Left cardiac atrium (tissue), 4 donors: Measurements from ENCODE around the gene ETV6. TPM values are rescaled to one million over a fixed set of nuclear protein-coding genes. Genes with fewer than 3 reads are reported as not detected.
A peak's percentile ranks its signal among the peaks of the same experiment; 100 is the strongest.

ENCODE experiments used
- ATAC-seq, 2 donors: fragments of 200-7000 bp; cut with Tn5 transposase; one replicate each; pipeline ENCODE4 v1.9.1; 2020; ENCODE audit warnings: mild to moderate bottlenecking in 2 of 2, moderate library complexity in 2 of 2
- DNase-seq: peaks from one replicate; pipeline ENCODE4 v3.0.0-alpha.2; 2020
- intact Hi-C, 2 donors: fragments of 100-400 bp; cut with DNase I; formaldehyde crosslinking; loops; one replicate each; pipeline versions ENCODE4 v1.14.1 to v1.15.1; 2022 to 2023
- total RNA-seq, 2 donors: library from RNA; stranded (reverse); fragmentation: NEBNext Ultra II Directional; extraction: Animal tissue kit (Norgen Biotek cat#: 25700); gene quantifications; one replicate each; pipeline ENCODE4 v1.2.1, GENCODE V29; 2021
- donor health status: DM: no; HTN: yes; CAD: no.
- donor health status: DM: no; HTN: yes; CAD: no; lungs with severe emphysema.
- donor health status: DM: yes; HTN: yes; CAD: no.
- donor health status: Dilated cardiomyopathy.

Gene ETV6
- total RNA-seq, 2 donors from 2014 or later, result 12.1 to 20.2 TPM

- intact Hi-C loops, result no loop called here
- DNase-seq, result peak; percentile 24
- ATAC-seq, result peak; percentile 12 to 49
Measured at GRCh38 chr12:11773889-11774677, 124.6 kb downstream of the ETV6 start.

GRCh38 chr12:11774821-11775220 lies 125.3 kb downstream of the ETV6 start:
- ATAC-seq (no peak), DNase-seq (no peak)
- intact Hi-C loops, result no loop called here

DNA sequence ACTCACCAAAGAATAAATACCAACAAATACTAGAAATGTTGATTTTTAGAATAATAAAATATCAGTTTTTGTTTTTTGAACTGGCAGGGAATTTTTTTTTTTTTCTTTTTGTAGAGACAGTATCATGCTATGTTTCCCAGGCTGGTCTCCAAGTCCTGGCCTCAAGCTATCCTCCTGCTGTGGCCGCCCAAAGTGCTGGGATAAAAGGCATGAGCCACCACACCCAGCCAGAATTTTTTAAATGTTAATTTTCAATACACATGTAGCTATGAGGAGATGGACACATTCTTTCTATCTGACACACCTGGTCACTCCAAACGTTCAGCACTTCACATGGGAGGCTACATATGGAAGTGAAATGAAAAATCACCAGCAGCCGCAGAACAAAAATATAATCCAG lies 126.8 kb downstream of the ETV6 start:
- intact Hi-C loops, result no loop called here
- no peak for ATAC-seq
- no peak for DNase-seq

DNA sequence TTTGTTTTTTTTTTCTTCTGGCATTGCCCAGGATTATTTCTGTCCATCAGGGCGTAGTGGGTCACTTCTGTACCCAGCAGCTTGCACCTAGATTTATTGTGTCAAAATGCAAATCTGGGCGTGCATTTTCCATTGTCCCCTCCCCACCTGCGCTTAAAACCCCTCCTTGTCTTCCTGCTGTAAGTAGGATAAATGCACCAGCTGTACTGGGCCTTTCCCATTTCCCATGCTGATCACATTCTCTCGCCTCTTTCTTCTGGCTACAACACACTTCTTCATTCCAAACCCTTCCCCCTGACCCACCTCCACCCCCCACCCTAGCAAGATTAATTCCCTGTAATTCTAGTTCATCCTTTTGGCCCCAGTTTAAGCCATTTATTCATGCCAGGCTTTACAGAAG lies 128.0 kb downstream of the ETV6 start:
- intact Hi-C loops, result no loop called here
- ATAC-seq, result no peak
- DNase-seq, result no peak

- ATAC-seq, result no peak
- no peak for DNase-seq
- intact Hi-C loops, result no loop called here
Measured at GRCh38 chr12:11777962-11778361, 128.5 kb downstream of the ETV6 start.

- DNase-seq, result no peak
- ATAC-seq, result peak in 1 of 2 donors; percentile 47
- intact Hi-C loops, result no loop called here
Measured at GRCh38 chr12:11778713-11779685, 129.5 kb downstream of the ETV6 start.

- DNase-seq (no peak), ATAC-seq (peak; percentile 35 to 52)
- intact Hi-C loops, result no loop called here
Measured at GRCh38 chr12:11780521-11781101, 131.1 kb downstream of the ETV6 start.

GRCh38 chr12:11782914-11783420 lies 133.5 kb downstream of the ETV6 start:
- intact Hi-C loops, result no loop called here
- DNase-seq (no peak), ATAC-seq (no peak)

GRCh38 chr12:11785712-11786111 lies 136.2 kb downstream of the ETV6 start:
- no peak for DNase-seq
- intact Hi-C loops, result no loop called here
- ATAC-seq, result peak; percentile 71 to 85

DNA sequence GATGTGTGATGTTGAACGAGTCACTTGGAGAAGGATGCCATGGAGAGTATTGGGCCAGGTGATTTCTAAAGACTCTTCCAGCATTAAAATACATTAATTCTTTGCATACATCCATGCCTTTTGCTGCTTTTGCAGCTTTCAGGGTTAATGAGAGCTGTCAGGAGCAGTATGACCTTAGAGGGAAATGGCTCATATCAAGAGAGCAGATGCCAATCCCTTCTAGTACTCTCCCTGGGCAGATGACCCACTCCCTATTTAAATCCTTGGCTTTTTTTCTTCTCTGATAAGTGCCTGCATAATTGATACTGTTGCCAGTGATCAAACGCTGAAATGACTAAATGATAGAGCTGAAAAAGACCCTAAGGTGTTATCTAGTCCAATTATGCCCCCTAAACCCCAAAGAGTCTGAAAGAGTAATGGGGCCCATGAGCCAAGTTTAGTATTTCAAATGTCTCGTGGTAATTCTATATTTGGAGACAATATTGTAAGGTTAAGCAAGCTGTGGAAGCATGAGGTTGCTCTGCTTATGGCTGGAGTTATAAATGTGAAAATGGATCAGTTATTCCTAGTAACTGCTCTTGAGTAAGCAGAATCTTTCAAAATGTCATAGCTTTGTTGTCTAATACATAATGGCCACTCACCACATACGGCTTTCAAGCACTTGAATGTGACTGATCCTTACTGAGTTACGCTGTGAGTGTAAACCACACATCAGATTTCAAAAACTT lies 137.3 kb downstream of the ETV6 start:
- ATAC-seq, result no peak
- intact Hi-C loops, result no loop called here

GRCh38 chr12:11787437-11787836 lies 138.0 kb downstream of the ETV6 start:
- ATAC-seq (no peak), DNase-seq (no peak)
- intact Hi-C loops, result no loop called here

More for the DNA sequence above, 137.3 kb downstream of the ETV6 start:
- no peak for DNase-seq

- no peak for DNase-seq
- ATAC-seq, result no peak
- intact Hi-C loops, result no loop called here
Measured at GRCh38 chr12:11787933-11788849, 138.7 kb downstream of the ETV6 start.

- ATAC-seq (peak; percentile 70 to 72), DNase-seq (no peak)
- intact Hi-C loops, result no loop called here
Measured at GRCh38 chr12:11793921-11794710, 144.6 kb downstream of the ETV6 start.

- no peak for ATAC-seq
- intact Hi-C loops, result no loop called here
- no peak for DNase-seq
Measured at GRCh38 chr12:11794751-11795150, 145.3 kb downstream of the ETV6 start.

DNA sequence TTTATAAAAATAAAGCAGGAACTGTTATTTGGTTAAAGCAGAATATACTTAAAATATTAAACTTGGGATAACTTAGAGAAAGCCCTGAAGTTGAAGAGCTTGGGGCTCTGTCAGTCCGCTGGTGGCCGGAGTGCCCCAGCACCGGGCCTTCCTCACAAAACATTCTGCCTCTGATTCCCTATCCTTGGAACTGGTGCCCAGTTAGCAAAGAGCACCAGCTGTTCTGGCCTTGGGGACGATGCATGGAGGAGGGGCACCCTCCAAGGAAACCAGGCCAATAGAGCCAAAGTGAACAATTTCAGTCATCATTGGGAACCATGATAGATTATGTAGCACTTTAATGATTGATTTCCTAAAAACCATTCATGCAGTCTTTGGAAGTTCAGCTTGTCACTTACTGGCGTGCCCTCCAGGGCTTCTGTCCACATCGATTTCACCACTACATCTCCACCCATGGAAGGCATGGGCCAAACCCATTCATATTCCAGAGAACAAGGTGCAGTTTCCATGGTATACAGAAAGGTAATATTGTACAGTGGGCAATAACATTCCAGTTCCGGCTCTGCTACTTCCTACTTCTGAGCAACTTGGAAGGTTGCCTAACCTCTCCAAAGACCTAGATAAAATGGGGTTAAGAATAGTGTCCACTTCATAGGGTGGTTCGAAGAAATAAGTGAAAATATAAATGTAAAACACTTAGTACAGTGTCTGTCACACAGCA lies 145.9 kb downstream of the ETV6 start:
- intact Hi-C loops, result no loop called here
- ATAC-seq (peak in 1 of 2 donors; percentile 40), DNase-seq (no peak)

DNA sequence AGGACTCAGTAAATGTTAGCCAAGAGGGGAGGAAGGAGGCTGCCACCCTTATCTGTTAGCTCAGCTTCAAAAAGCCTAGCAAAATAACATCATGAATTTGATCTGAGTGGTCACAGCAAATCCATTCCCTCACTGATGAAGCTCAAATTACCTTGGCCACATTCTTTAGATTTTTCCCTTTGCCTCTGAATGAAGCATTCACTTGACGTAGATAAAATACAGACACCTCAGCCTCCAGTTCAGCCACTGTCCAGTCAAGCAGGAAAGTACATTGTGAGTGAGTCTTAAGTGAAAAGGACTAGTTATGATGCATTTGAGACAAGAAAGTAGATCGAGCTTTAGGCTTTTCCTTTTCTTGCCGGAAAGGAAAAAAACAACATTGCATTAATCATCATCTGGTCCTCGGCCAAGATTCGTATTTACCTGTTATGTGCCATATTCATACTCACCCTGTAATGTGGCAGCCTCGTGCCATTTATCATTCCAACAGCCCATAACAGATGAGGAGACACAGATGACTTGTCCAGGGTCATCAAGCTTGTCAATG lies 146.5 kb downstream of the ETV6 start:
- intact Hi-C loops, result no loop called here
- no peak for ATAC-seq

More for the DNA sequence above, 146.5 kb downstream of the ETV6 start:
- DNase-seq, result no peak
